ENCODE data around the gene EXOSC9.

- TF ChIP-seq CTCF (conservative IDR thresholded peaks at IDR 0.05) (no peak), ZFX (IDR thresholded peaks at IDR 0.05) (no peak)
Measured at GRCh38 chr4:121799208-121799823, 1.8 kb upstream of the EXOSC9 start.
